B cell (primary cell): Measurements from ENCODE around the gene KLHL3. TPM values are rescaled to one million over a fixed set of nuclear protein-coding genes. Genes with fewer than 3 reads are reported as not detected.

Experiments used
- ATAC-seq: fragments of 200-7000 bp; cut with Tn5 transposase; one replicate; pipeline ENCODE4 v1.10.0; 2021; ENCODE audit warnings: low read depth, mild to moderate bottlenecking, moderate number of reproducible peaks, moderate library complexity
- CTCF ChIA-PET: fragments of 350-600 bp; sonication (Branson Sonifier 250); formaldehyde crosslinking; loops from one replicate; lab custom pipeline; 2021; ENCODE audit warnings: antibody characterized with exemption, inconsistent platforms; lab: Charles Lee
- POLR2A ChIA-PET: fragments of 350-600 bp; sonication (Branson Sonifier 250); formaldehyde crosslinking; loops from one replicate; lab custom pipeline; 2021; ENCODE audit warnings: antibody characterized with exemption; lab: Charles Lee
- DNase-seq: peaks from one replicate; pipeline ENCODE4 v3.0.0; 2013
- H2AFZ ChIP-seq: 2 replicates; pipeline ENCODE4 v1.6.1; 2012; ENCODE audit warnings: mild to moderate bottlenecking, low read depth, low read length; ENCODE audit not compliant: insufficient read depth, poor library complexity, severe bottlenecking
- H3K27ac ChIP-seq, 2 donors: 1 replicate in 1 of 2; 2 replicates in 1 of 2; pipeline ENCODE4 v1.5.1; 2012 to 2013; ENCODE audit warnings: low read length in 2 of 2, mild to moderate bottlenecking in 2 of 2, moderate library complexity in 1 of 2
- H3K27me3 ChIP-seq, 4 experiments: fragments of 200-600 bp in 1 of 4; sonication (generic) in 1 of 4; replicated peaks in 1 of 4; 1 replicate in 2 of 4; 2 replicates in 2 of 4; pipeline versions ENCODE4 v1.6.1 to v1.7.0; 2013 to 2016; ENCODE audit warnings: low read length in 3 of 4, mild to moderate bottlenecking in 2 of 4, mixed read lengths in 1 of 4, moderate library complexity in 1 of 4; ENCODE audit not compliant: insufficient read depth in 4 of 4, control insufficient read depth in 3 of 4; ENCODE audit errors: control extremely low read depth in 1 of 4
- H3K36me3 ChIP-seq, 2 experiments: replicated peaks in 1 of 2; 1 replicate in 1 of 2; 2 replicates in 1 of 2; pipeline versions ENCODE4 v1.6.1 to v1.7.1; 2013; ENCODE audit warnings: low read length in 1 of 2; ENCODE audit not compliant: insufficient read depth in 2 of 2, control insufficient read depth in 1 of 2; ENCODE audit errors: control extremely low read depth in 1 of 2, extremely low read depth in 1 of 2
- H3K4me1 ChIP-seq, 2 donors: fragments of 200-600 bp in 1 of 2; sonication (generic) in 1 of 2; 1 replicate in 1 of 2; 2 replicates in 1 of 2; pipeline versions ENCODE4 v1.5.1 to v1.6.1; 2013 to 2017; ENCODE audit warnings: low read length in 2 of 2; ENCODE audit not compliant: control insufficient read depth in 2 of 2, insufficient read depth in 2 of 2
- H3K4me2 ChIP-seq: replicated peaks from 2 replicates; pipeline ENCODE3; 2012; ENCODE audit warnings: mild to moderate bottlenecking, low read depth, low read length; ENCODE audit not compliant: poor library complexity, severe bottlenecking
- H3K4me3 ChIP-seq, 5 experiments: fragments of 200-600 bp in 1 of 5; sonication (generic) in 1 of 5; 1 replicate in 3 of 5; 2 replicates in 2 of 5; pipeline versions ENCODE4 v1.5.1 to v1.7.0; 2011 to 2016; ENCODE audit warnings: low read length in 4 of 5, mild to moderate bottlenecking in 4 of 5, low read depth in 2 of 5, control low read depth in 1 of 5, moderate library complexity in 1 of 5; ENCODE audit not compliant: insufficient read depth in 1 of 5; ENCODE audit errors: control extremely low read depth in 1 of 5, extremely low read depth in 1 of 5
- H3K79me2 ChIP-seq: fragments of 200-600 bp; sonication (generic); one replicate; pipeline ENCODE4 v1.6.0; 2016; ENCODE audit warnings: low read length; ENCODE audit not compliant: control insufficient read depth, insufficient read depth
- H3K9ac ChIP-seq: fragments of 200-600 bp; sonication (generic); 2 replicates; pipeline ENCODE4 v1.6.1; 2017; ENCODE audit warnings: mild to moderate bottlenecking, low read length, moderate library complexity
- H3K9me3 ChIP-seq, 3 donors: one replicate each; pipeline versions ENCODE4 v1.6.1 to v1.7.1; 2013; ENCODE audit warnings: low read length in 2 of 3; ENCODE audit not compliant: control insufficient read depth in 2 of 3, insufficient read depth in 1 of 3; ENCODE audit errors: control extremely low read depth in 1 of 3
- H4K20me1 ChIP-seq: 2 replicates; pipeline ENCODE4 v1.6.0; 2012; ENCODE audit warnings: mild to moderate bottlenecking, low read length; ENCODE audit not compliant: insufficient read depth, control insufficient read depth, poor library complexity, severe bottlenecking
- H3K27ac Mint-ChIP-seq: one replicate; pipeline ENCODE4 v1.8.0; 2021; ENCODE audit warnings: mixed read lengths
- H3K27me3 Mint-ChIP-seq: one replicate; pipeline ENCODE4 v1.8.0; 2021; ENCODE audit warnings: mixed read lengths
- H3K4me1 Mint-ChIP-seq: one replicate; pipeline ENCODE4 v1.8.0; 2021; ENCODE audit warnings: mixed read lengths
- H3K4me3 Mint-ChIP-seq: one replicate; pipeline ENCODE4 v1.8.0; 2021; ENCODE audit warnings: mixed read lengths
- H3K9me3 Mint-ChIP-seq: one replicate; pipeline ENCODE4 v1.8.0; 2022; ENCODE audit warnings: mixed read lengths; ENCODE audit not compliant: insufficient read depth
- EZH2 ChIP-seq: IDR thresholded peaks from 2 replicates; pipeline ENCODE4 v1.6.1; 2012; ENCODE audit warnings: borderline replicate concordance, low read depth, mild to moderate bottlenecking, moderate library complexity, low read length; ENCODE audit not compliant: insufficient read depth, poor library complexity, severe bottlenecking
- WGBS: methylation state at CpG from one replicate; pipeline ENCODE4 v1.1.5; 2013; ENCODE audit warnings: missing lambda C conversion rate; ENCODE audit not compliant: insufficient coverage; 5-methylcytosine and 5-hydroxymethylcytosine counted together
- intact Hi-C: fragments of 100-400 bp; cut with micrococcal nuclease; formaldehyde crosslinking; loops from one replicate; pipeline ENCODE4 v1.10.0; 2022
- polyA plus RNA-seq: library from polyadenylated mRNA; depleted of rRNA; stranded (reverse); fragments of >200 nt; gene quantifications from 2 replicates; pipeline ENCODE4 v1.2.3, GENCODE V29; 2012
- total RNA-seq, 2 donors: library from RNA; stranded (reverse); fragments of 120-200 nt in 1 of 2; gene quantifications; 1 replicate in 1 of 2; 2 replicates in 1 of 2; pipeline versions ENCODE4 v1.2.3 to v1.2.4, GENCODE V29; 2013 to 2022
- TF ChIP-seq, protein P1 (sequence below): fragments of 200-600 bp; IDR thresholded peaks from one replicate; pipeline ENCODE4 v1.8.0; 2022; ENCODE audit warnings: antibody characterized with exemption, mild to moderate bottlenecking

KLHL3 gene
- total and polyA plus RNA-seq, 2 donors (not counting 1 experiment from before 2014, with no cell fraction given) = 3.3 to 4.5 TPM

DNA sequence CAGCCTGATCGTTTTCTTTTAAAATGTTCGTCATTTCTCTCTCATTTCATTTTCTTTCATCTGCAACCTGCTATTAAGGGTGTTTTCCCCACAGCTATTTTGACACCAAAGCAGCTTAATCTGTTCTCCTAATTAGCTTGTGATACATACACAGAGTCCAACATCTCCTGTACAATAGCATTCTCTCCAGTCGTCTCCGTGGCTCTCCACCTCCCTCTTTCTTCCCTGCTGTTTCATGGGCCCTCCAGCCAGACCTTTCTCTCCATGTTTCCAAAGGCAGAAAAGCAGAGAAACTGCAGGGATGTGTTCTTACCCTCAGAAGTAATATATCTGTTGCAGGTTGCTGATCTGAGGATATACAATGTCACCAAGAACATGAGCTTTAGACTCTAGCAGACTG, 148.0 kb downstream of the KLHL3 start:
- H3K4me3 Mint-ChIP-seq = no peak overlapping the region

GRCh38 chr5:137584262-137584661, 151.6 kb downstream of the KLHL3 start:
- DNase-seq = no peak
- Mint-ChIP-seq H3K27ac (no peak overlapping the region), H3K4me3 (no peak overlapping the region), H3K27me3 (peaks cover 51% of the 10 kb centered on the region), H3K4me1 (no peaks in the 10 kb centered on the region), H3K9me3 (no peaks in the 10 kb centered on the region)
- ChIA-PET POLR2A (no interaction called here), CTCF (no interaction called here)
- H3K9ac ChIP-seq = no peak overlapping the region
- H3K4me1 ChIP-seq = no peaks in the 10 kb centered on the region
- ATAC-seq = no peak
- no peaks in the 10 kb centered on the region for H4K20me1 ChIP-seq
- H3K27me3 ChIP-seq = peaks cover 0 to 6% (median 1%) of the 10 kb centered on the region in 4 experiments
- H3K79me2 ChIP-seq = no peaks in the 10 kb centered on the region
- H3K9me3 ChIP-seq = peaks cover 0 to 4% (median 0%) of the 10 kb centered on the region in 3 donors
- no peak for TF ChIP-seq EZH2
- TF ChIP-seq, protein P1, sequence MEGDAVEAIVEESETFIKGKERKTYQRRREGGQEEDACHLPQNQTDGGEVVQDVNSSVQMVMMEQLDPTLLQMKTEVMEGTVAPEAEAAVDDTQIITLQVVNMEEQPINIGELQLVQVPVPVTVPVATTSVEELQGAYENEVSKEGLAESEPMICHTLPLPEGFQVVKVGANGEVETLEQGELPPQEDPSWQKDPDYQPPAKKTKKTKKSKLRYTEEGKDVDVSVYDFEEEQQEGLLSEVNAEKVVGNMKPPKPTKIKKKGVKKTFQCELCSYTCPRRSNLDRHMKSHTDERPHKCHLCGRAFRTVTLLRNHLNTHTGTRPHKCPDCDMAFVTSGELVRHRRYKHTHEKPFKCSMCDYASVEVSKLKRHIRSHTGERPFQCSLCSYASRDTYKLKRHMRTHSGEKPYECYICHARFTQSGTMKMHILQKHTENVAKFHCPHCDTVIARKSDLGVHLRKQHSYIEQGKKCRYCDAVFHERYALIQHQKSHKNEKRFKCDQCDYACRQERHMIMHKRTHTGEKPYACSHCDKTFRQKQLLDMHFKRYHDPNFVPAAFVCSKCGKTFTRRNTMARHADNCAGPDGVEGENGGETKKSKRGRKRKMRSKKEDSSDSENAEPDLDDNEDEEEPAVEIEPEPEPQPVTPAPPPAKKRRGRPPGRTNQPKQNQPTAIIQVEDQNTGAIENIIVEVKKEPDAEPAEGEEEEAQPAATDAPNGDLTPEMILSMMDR = no peak
- H3K27ac ChIP-seq = no peak overlapping the region
- H3K36me3 ChIP-seq = no peaks in the 10 kb centered on the region
- intact Hi-C loops = no loop called here
- H3K4me3 ChIP-seq = no peak overlapping the region
- no peak overlapping the region for H3K4me2 ChIP-seq
- H2AFZ ChIP-seq = no peak overlapping the region
- WGBS = no CpG with 5 or more reads among the region's 1 CpG

More for the DNA sequence above, 148.0 kb downstream of the KLHL3 start:
- no peaks in the 10 kb centered on the region for H3K36me3 ChIP-seq
- ChIA-PET CTCF (interaction anchor here (1.0 kb wide), 1 partner anchor 42 kb away, joined by 4 read pairs; no protein-coding TSS in a partner anchor), POLR2A (no interaction called here)
- no peak overlapping the region for H3K4me2 ChIP-seq
- no peak overlapping the region for H3K27ac ChIP-seq
- DNase-seq (no peak), ATAC-seq (no peak)
- no peak overlapping the region for H3K4me3 ChIP-seq
- no peaks in the 10 kb centered on the region for H3K79me2 ChIP-seq
- H3K4me1 ChIP-seq = no peaks in the 10 kb centered on the region
- 93% methylated on average over 3 of the region's 4 CpGs for WGBS
- H2AFZ ChIP-seq = no peak overlapping the region
- H3K27ac Mint-ChIP-seq = no peak overlapping the region
- H4K20me1 ChIP-seq = no peaks in the 10 kb centered on the region
- peaks cover 2% of the 10 kb centered on the region for H3K9me3 Mint-ChIP-seq
- TF ChIP-seq EZH2 = no peak
- TF ChIP-seq, protein P1 = no peak
- H3K9me3 ChIP-seq = peaks cover 0 to 7% (median 4%) of the 10 kb centered on the region in 3 donors
- H3K4me1 Mint-ChIP-seq = no peaks in the 10 kb centered on the region
- peaks cover 0 to 6% (median 1%) of the 10 kb centered on the region in 4 experiments for H3K27me3 ChIP-seq
- peaks cover 40% of the 10 kb centered on the region for H3K27me3 Mint-ChIP-seq
- no peak overlapping the region for H3K9ac ChIP-seq
- intact Hi-C loops = no loop called here
